Activated gamma-delta T cell treated with anti-CD3 and anti-CD28 coated beads, Interleukin-2, amount 50 U/mL, for 16 hours (primary cell): ENCODE data around the gene UNCX.

ENCODE experiments used
- DNase-seq: peaks from one replicate; pipeline ENCODE4 v3.0.0-alpha.2; 2020; ENCODE audit warnings: low read depth

The UNCX gene

DNA sequence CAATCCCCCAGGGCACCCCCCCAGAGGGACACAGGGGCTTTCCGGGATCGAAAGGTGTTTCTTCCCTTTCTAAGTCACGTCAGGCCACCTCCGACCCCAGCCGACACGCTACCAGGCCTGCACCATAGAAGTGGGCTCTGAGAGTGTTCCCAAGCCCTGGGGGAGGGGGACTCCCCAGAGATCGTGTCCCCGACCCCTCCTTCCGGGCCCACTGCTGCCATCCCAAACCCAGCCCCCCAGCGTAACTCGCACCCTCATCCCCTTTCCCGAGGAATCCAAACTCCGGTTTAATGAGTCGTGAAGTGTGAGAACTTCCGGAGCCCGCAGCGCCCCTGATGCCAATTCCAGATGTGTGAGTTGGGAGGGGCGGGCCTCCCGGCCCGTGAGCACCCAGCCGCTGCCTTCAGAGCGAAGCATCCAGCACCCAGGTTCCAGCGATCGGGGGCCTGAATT is 11.3 kb downstream of the UNCX start:
- no peak for DNase-seq

DNA sequence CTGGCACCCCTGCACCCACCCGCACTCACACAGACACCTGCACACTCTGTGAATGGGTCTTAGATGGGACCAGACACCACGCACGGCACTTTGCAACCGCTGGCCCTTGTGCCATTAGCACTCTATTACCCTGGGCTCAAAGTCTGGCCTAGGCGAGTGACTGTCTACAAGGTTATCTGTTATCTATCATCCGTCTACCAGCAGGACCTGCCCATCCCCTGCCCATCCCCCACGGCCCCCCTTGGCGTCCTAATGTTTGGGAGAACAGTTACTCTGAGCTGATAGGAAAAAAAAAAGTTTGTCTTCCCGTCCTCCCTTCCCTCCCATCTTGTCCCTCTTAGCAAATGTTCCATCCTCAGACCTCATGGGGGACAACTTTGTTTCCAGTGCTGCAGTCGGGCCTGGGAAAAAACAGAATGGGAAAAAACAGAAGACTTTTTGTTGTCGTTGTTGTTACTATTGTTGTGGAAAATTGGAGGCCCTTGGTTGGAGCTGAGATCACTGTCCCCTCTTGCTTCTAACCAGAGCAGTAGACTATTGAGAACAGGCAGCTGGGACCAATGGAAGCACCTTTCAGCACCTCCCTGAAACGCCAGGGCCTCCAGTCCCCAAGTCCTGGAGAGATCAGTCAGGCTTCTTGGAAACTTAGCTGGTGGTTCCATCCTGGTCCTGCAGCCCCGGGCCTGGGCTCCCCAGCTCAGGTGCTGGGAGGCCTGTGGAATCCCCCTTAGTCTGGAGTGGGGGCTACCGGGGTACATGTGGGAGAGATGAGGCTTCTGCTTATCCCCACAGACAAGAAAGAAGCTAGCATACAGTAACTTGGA is 12.2 kb downstream of the UNCX start:
- no peak for DNase-seq

DNA sequence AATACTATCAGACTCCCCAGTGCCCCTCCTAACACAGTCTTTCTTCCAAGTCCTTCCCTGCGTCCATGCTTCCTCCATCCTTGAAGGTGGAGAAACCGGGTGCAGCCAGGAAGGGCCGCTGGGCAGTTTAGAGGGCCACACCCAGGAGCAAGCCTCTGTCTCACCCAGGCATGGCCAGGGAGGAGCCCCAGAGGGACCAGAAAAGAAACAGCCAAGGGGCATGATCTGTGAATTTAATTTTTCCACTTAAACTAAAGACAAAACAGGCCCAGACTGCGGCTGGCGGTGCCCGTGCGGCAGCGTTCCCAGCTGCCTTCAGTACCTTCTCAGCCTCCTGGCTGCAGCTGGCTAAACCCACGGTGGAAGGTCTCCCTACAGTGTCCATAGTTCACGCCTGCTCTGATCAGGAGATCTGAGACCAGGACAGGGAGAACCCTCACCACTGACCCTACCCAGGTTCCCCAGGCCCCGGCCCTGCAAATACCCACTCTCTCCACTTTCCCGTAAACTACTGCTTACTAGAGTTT is 12.9 kb downstream of the UNCX start:
- no peak for DNase-seq

DNA sequence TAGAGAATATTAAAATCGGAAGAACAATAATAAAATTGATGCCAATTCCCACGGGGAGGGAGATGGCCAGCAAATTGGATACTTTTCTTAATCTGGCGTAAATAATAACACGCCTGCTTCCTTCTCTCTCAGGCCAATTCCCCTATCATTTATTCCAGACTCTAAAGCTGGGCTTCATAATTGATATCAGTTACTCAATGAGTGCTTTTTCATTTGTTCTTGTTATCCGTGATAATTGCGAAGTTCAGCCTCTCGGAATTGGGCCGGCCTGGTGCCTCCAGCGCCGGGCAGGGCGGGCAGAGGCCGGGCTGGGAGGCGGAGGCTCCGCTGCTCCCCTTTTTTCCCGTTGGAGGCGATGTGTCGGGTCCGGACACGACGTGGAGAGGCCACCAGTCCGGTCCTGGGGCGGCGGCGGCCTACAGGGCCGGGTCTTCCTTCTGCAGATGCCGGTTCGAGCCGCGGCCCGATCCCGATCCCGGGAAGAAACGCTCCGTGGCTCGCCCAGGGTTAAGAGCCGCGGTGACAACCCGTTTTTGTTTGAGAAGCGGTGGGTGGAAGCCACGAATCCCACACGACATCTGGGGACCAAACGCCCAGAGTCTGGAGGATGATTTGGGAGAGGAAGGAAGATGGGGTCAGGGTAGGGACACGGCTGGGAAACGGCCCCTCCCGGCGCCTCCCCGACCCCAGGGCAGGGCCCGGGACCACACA is 13.6 kb downstream of the UNCX start:
- no peak for DNase-seq

DNA sequence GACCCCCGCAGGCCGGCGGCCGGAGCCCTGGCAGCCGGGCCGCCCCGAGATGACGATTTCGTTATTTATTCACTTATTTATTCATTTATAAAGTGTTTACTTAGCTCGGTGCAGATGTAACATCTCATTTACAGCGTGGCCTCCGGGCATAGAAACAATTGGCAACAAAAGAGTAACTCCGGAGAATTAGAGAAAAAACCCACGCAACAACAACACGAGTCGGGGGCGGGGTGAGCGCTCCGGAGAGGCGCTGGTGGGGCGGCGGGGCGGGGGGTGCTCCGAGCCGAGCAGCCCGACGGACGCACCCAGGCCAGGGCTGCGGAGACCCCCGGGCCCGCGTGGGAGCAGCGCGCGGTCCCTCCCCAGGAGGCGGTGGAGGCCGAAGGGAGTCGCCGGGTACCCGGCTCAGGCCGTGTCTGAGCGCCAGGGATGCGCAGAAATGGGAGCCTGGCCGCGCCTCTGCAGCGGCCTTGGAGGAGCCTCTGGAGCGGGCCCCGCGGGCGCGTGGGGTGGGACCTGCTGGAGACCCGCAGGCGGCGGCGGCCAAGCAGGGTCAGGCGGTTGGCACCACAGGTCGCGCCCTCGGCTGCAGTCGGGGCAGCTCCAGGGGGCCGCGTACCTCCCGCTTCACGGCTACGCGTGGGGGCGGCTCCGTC is 14.3 kb downstream of the UNCX start:
- no peak for DNase-seq

DNA sequence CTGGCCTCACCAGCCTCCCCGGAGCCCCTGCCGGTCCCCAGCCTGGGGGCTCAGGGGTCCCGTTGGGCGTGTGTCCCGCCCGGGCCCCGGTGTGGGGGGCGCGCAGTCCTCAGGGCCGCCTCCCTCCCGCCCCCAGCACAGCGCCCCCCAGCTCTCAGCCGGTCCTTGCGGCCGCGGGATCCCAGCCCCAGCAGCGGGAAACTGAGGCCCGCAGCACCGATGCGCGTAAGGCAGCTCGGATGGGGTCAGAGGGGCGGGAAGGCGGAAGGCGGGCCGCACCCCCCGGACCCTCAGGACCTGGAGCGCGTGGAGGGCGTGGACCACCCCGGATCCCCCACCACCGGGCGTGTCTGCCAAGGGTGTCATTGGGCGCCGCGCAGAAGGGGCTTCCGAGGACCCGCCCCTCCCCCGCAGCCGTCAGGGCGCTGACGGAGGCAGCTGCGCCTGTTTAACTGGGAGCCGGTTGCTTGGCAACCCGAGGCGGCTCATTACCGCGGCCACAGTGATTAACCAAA is 14.9 kb downstream of the UNCX start:
- DNase-seq: no peak

DNA sequence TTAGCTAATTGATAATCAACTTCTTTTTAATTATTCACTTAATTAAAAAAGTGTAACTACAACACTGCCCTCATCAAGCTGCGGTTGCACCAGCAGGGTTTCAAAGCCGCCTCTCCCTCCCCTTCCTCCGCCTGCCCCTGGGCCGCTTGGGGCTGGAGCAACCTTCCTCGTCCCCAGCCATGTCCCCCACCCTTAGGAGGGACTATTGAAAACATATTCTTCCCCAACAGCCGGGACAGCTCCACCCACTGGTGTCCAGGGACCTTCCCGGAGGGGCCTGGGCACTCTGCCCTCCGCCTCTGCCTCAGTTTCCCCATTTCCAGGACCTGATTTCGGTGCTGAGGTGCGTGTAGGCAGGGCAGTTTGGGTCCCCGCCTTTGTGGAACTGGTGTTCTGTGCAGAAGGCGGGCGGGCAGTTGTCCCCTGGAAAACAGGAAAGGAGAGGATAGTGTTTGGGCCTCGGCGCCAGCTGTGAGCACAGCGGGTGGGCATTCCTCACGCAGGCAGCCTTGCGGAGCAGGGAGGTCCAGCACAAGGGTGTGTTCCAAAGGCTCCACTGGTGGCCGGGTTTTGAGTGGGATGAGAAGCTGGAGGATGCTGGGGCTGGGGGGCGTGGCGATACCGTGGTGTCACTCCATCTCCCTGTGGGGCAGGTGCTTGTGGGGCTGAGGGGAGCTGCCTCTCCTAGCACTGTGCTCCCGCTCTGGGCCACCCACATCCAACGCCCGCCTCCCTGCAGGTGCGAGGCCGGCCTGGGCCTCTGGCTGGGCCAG is 15.7 kb downstream of the UNCX start:
- no peak for DNase-seq

DNA sequence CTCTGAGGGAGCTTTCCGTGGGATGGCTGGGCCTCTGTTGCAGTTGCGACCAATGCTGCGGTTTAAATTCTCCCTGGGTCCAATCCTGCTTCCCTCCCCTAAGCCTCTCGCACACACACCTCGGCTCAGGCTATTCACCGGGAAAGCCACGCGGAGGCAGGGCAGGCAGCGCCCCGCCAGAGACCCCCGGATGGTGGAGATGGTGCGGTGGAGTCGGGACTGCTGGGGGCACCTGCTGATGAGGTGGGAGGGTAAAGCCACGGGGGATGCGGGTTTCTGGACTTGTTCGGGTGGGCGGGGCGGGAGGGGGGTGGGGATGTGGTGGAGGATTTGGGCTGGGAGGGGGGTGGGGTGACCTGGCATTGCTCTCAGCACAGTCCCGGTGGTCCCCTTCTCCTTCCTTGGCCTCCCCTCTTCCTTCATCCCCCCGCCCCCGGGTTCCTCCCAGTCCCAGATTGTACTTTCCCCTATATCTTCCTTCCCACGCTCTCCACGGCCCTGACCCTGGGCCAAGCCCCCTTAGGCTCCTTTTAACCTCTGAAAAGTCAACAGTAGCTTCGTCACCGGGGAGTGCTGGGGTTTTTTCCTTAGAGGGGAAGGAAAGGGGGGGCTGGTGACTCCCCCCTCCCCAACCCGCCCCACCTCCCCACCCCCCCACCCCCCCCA is 16.4 kb downstream of the UNCX start:
- no peak for DNase-seq

DNA sequence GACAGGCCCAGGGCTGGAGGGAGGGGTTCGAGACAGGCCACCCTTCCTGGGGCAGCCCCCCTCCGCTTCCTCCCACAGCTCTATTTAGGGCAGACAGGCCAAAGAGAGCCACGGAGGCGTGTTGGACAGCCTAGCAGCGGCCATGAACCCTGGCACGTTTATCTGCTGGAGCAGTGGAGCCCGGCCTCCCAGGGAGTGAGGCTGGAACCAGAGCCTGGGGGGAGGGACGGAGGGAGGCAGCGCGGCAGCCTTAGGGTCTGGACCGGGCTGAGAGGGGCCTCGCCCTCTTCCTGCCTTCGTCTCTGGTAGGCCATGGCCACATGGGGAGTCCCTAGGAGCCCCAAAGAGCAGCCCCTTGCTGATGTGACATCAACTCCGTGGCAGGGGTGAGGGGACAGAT is 17.1 kb downstream of the UNCX start:
- DNase-seq: no peak

DNA sequence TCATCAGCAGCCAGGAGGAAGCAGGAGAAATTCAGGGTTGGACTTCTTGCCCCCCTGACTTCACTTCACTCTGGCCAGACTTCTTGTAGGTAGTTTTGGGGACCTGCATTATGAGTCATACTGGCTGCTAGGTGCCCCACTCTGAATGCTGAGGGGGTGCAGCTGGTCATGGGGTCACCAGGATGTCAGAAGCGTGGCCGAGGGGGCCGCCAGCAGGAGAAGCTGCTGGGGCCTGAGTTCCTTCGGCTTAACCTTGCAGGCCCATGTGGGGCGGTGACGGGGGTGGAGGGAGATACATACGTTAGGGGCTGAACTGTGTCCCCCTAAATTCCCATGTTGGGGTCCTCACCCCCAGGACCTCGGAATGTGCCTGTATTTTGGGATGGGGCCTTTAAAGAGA is 18.2 kb downstream of the UNCX start:
- DNase-seq: no peak

DNA sequence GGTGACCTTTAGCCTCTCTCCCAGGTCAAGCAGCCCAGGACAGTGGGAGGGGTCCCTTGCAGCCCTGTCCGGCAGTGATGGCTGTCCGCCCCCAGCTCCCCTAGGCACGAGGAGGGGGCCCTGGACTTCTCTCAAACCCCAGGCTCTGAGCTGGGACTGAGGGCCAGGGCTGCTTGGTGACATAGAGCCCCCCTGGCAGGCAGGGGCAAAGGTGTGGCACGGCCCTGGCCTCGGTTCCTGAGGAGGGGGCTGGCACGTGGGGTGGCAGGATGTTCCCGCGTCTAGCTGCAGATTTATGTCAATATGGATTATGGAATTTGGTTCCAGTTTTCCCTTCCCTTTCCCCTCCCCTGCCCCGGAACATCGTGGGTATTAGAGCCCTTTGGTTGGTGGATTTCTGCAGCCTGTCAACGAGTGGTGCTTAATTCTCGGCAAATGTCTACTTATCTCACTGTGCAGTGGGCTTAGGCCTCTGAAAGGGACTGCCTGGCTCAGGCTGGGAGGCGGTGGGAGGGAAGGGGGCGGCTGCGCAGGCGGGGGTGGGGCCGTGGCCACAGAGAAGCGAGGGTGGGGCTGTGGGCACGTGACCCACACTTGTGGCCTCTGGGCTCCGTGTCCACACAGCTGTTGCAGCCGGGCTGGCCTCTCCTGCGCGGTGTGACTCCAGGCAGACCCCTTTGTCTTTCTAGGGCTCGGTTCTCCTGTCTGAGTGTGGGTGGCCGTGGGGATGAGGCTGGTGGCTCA is 19.3 kb downstream of the UNCX start:
- no peak for DNase-seq

DNA sequence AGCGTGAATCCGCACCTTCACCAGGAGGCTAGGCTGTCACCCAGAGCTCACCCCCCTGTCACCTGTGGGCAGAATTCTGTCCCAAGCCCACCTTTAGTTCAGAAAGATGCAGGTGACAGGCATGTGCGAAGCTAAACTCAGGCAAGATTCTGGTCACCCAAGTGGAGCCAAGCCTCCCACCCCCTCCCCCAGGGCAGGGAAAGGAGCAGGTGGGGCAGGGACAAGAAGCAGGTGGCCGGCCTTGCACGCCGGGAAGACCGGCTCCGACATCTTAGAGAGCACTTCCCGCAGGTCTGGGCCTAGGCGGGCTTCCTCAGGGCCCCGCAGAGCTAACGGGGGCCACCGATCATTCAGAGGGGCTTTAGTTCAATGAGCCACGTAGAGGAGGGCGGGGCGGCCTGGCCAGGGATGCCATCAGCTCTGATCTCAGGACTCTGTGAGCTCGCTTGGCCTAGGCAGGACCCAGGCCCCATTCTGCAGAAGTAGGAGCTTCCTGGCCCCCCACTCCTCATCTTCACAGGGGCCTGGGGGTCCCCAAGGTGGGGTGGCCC is 19.9 kb downstream of the UNCX start:
- DNase-seq: no peak

DNA sequence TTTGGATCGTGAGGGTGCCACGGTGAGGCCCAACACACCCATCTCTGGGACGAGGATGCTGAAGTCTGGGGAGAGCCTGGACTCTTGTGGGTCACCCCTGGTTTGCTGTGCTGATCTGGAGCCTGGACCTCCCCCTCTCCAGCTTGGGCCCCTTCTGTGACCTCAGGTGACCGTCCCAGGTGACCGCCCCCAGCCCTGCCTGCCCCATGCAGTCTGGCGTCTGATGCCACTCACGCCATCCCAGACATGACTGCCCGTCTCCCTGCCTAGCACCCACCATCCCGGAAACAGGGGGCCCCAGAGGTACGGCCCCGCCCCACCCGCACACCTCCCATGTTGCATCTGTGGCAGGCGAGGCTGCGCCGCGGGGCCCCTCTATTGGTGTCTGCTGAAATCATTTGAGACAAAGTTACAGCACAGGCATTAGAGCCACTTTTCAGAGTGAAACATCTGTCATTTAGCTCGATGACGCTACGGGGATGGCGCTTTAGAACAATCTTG is 21.1 kb downstream of the UNCX start:
- DNase-seq: no peak

DNA sequence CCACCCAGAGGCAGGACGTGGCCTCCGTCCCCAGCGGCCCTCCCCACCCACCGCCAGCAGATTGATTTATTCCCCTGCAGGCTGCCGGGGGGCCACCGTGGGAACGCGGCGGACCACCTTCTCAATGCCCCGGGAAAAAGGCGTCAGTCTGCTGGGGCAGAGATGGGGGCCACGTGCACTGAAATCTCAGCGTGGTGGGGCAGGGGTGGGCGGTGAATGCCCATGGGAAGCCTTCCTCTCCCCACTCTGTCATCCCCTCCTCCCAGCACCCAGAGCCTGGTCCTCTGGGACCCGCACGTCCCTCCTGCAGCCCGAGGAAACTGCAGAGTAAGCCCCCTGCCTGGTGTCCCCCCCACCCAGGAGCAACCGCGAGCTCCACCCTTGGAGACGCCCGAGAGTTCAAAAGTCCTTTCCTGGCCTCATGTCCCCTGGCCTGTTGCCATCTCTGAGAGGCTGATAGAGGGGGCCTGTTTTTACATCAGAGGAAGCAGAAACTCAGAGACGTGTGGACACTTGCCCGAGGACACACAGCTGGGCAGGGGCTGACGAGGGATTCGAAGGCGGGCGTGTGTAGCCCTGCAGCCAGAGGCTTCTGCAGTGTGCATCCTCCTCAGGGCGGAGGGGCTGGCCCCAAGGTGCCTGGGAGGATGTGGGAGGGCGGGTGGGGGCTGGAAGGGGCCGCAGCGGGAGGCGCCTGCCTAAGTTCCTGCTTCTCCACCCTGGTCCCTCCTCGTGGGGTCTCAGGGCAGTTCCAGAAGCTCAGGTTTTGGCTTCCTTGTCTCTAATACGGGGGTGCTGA is 21.8 kb downstream of the UNCX start:
- DNase-seq: no peak

DNA sequence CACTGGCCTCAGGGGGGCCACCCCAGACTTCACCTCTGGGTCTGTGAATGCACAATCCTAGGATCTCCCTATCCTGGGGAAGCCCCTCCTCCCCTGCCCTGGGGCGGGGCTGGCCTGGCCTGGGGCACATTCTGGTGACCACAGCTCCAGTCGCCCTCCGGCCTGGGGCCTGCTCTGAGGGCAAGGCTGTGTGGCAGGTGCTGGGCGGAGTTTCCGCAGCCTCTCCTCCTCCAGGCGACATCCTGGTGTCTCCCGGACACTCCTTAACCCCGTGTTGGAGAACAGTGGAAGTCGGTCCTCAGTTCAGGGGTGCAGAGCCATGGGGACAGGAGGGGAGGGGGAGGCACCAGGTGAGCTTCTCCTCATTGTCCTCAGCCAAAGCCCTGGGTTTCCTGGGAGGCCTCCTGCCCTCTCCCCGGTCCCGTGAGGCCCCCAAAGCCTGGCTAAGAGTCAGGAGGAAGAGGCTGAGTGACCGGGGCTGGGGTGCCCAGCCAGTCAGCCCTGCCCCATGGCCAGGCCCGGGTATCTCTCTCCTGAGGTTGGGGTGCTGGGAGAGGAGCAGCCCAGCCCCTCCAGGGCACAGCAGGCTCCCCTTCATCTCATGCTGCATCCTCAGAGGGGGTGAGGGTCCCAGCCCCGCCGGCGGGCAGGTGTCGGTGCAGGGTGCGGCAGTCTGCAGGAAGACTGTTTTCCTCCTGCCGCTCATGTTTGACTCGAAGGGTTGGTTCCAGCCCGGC is 22.6 kb downstream of the UNCX start:
- no peak for DNase-seq

DNA sequence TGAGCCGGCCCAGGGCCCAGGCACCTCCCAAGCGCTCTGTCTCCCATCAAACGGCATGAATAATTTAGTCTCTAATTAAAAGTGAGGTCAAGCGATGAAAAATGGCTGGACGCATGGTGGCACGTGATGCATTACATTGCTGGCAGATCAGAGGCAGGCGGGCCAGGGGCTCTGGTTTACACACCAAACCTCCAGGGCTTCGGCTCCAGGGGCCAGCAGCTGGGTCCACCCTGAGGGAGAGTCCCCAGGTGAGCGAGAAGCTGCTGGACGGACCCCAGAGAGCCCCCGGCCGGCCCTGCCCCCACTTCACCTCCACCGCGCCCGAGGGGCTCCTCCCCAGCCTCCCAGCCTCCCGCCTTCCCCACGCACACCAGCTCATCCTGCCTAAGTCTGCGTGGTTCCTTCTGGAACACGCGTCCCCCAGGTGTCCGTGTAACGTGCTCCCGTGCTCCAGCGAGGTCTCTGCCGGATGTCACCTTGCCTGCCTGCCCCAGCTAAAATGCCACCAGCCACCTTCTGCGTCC is 23.2 kb downstream of the UNCX start:
- no peak for DNase-seq

DNA sequence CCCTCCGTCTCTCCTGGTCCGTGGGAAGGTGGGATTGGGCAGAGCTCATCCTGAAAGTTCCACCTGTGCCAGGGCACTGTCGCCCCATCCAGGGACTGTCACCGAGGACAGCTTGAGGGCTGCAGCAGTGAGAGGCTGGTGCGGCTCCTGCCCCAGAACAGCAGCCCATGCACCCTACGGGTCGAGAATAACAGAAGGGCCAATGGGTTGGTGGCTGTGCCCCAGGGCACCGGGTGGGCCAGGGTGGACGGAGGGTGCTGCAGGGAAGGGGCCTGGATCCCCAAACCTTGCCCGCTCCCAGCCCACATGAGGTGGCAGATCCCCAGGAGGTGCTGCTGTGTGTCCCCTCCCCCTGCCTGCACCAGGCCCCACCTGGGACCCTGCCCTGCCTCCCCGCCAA is 23.9 kb downstream of the UNCX start:
- no peak for DNase-seq

DNA sequence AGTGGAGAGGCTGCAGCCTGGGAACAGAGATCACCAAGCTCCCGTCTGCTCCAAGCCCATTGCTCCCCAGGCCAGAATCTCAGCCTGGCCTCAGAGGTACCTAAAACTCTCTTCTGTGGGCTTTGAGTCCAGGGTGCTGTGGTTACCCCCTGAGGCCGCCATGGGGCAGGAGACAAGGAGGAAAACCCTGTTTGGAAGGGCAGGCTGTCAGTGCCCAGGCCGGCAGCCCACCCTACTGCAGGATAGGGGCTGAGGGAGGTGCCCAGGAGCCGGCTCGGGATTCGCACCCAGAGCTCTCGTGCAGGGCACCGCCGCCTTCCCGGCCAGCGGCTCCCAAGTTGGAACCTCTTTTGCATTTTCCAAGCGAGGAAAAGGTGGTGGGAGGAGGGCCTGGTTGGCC is 24.5 kb downstream of the UNCX start:
- DNase-seq: no peak
